GM12892 (cell line): ENCODE data around the gene LYL1.

Experiments used
- POLR2A ChIP-seq: IDR thresholded peaks from 2 replicates; pipeline ENCODE4 v1.6.1; 2011; ENCODE audit warnings: low read depth, low read length, control low read depth
- POLR2AphosphoS5 ChIP-seq: IDR thresholded peaks from 2 replicates; pipeline ENCODE4 v1.6.1; 2011; ENCODE audit warnings: low read depth, low read length, control low read depth
- TAF1 ChIP-seq: IDR thresholded peaks from 2 replicates; pipeline ENCODE4 v1.6.1; 2011; ENCODE audit warnings: low read depth, mild to moderate bottlenecking, control low read depth, low read length, borderline replicate concordance

- TF ChIP-seq POLR2AphosphoS5, result no peak
- no peak for TF ChIP-seq POLR2A
- TF ChIP-seq TAF1, result no peak
Observed at GRCh38 chr19:13087795-13088537, 14.7 kb downstream of the LYL1 start.
